IgD-negative memory B cell (primary cell): ENCODE measurements around the gene UNC45B. TPM values are rescaled to one million over a fixed set of nuclear protein-coding genes. Genes with fewer than 3 reads are reported as not detected.
A peak's percentile ranks its signal among the peaks of the same experiment; 100 is the strongest.
"Not testable (repeated sequence)": the region's sequence is repeated elsewhere in the genome, so short reads cannot be mapped to it uniquely, and the experiment has no call there.

Experiments used
- H3K27ac Mint-ChIP-seq, 3 donors: one replicate each; pipeline ENCODE4 v1.8.0; 2020 to 2022; ENCODE audit warnings: mild to moderate bottlenecking in 3 of 3, mixed read lengths in 3 of 3, moderate library complexity in 1 of 3
- H3K27me3 Mint-ChIP-seq: one replicate; pipeline ENCODE4 v1.8.0; 2021; ENCODE audit warnings: mixed read lengths
- H3K36me3 Mint-ChIP-seq: one replicate; pipeline ENCODE4 v1.8.0; 2020; ENCODE audit warnings: mild to moderate bottlenecking, mixed read lengths
- H3K4me1 Mint-ChIP-seq, 3 donors: one replicate each; pipeline ENCODE4 v1.8.0; 2020 to 2022; ENCODE audit warnings: mixed read lengths in 3 of 3, mild to moderate bottlenecking in 1 of 3
- H3K4me3 Mint-ChIP-seq, 4 donors: one replicate each; pipeline ENCODE4 v1.8.0; 2020 to 2022; ENCODE audit warnings: mild to moderate bottlenecking in 4 of 4, mixed read lengths in 4 of 4, moderate library complexity in 3 of 4
- H3K9me3 Mint-ChIP-seq, 3 donors: one replicate each; pipeline ENCODE4 v1.8.0; 2020 to 2021; ENCODE audit warnings: mixed read lengths in 3 of 3, mild to moderate bottlenecking in 1 of 3
- polyA plus RNA-seq: library from polyadenylated mRNA; unstranded; fragments of 300-500 nt; fragmentation: Illumina TruSeq; gene quantifications from one replicate; pipeline ENCODE4 v1.2.3, GENCODE V29; 2021

The UNC45B gene
- polyA plus RNA-seq, 1 donor from 2014 or later: not detected

DNA sequence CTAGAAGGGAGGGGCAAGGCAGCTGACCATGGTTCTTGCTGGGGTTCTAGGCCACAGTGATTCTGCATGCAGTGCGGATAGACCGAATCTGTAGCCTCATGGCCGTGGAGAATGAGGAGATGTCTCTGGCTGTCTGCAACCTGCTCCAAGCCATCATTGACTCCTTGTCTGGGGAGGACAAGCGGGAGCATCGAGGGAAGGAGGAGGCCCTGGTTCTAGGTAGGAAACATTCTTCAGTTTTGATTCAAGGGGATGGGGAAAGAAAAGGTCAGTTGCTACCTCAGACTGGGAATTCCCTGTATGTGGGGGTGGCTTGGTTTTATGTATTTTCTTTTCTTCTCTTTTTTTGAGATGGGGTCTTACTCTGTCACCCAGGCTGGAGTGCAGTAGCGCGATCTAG lies 7.6 kb downstream of the UNC45B start:
- no peaks in the 10 kb centered on the region for H3K9me3 Mint-ChIP-seq
- H3K27me3 Mint-ChIP-seq: peaks cover 12% of the 10 kb centered on the region
- no peak overlapping the region for H3K4me3 Mint-ChIP-seq
- H3K4me1 Mint-ChIP-seq: no peaks in the 10 kb centered on the region
- no peaks in the 10 kb centered on the region for H3K36me3 Mint-ChIP-seq
- H3K27ac Mint-ChIP-seq: no peak overlapping the region

DNA sequence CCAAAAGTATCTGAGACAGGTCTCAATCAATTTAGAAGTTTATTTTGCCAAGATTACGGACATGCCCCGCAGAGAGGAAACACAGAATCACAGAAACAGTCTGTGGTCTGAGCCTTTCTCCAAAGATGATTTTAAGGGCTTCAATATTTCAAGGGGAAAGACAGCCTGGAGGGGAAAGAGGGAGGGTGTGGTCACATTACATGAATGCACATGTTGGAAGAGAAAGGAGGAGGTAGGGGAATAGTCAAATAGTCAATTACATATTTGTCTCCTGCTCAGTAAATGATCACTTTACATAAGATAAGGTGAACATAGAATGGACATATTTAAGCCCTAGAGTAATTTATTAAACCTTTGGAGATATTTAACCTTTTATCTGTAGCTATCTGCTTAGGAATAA lies 12.3 kb downstream of the UNC45B start:
- H3K27ac Mint-ChIP-seq: no peak overlapping the region
- peaks cover 0 to 2% (median 0%) of the 10 kb centered on the region in 3 donors for H3K9me3 Mint-ChIP-seq
- H3K4me1 Mint-ChIP-seq: peaks cover 0 to 4% (median 0%) of the 10 kb centered on the region in 3 donors
- peaks cover 28% of the 10 kb centered on the region for H3K27me3 Mint-ChIP-seq
- no peak overlapping the region for H3K4me3 Mint-ChIP-seq
- H3K36me3 Mint-ChIP-seq: no peaks in the 10 kb centered on the region

DNA sequence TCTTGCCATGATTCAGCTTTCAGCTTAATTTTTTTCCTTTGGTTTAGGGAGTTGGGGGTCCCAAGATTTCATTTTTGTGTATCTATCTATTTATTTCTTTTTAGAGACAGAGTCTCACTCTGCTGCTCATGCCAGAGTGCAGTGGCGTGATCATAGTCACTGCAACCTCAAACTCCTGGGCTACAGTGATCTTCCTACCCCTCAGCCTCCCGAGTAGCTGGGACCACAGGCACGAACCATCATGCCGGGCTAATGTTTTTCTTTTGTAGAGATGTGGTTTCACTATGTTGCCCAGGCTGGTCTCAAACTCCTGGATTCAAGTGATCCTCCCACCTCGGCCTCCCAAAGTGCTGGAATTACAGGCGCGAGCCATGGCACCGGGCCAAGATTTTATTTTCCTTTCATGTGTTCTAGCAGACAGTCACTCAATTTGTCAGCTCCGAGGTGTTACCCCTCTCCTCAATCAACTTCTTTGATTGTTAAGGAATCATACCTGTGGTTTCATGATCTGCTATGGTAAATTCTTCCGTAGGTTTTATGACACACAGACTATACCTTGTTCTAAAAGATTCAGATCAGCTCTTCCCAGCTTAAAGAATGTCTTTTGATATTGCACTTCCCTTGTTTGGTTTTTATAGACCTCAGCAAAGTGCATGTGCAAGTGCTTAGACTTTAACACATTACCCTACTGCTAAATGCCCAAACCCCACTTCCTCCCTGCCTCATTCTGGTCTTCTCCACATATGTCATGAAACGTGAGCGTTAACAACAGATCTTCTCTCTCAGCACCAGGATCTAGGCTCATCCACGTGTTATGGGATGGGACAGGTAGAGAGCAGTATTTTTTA lies 13.0 kb downstream of the UNC45B start:
- no peaks in the 10 kb centered on the region for H3K36me3 Mint-ChIP-seq
- H3K27ac Mint-ChIP-seq: peak overlapping the region in 1 of 3 donors; percentile 36
- H3K4me1 Mint-ChIP-seq: peaks cover 0 to 4% (median 0%) of the 10 kb centered on the region in 3 donors
- H3K4me3 Mint-ChIP-seq: no peak overlapping the region
- peaks cover 0 to 2% (median 0%) of the 10 kb centered on the region in 3 donors for H3K9me3 Mint-ChIP-seq
- peaks cover 28% of the 10 kb centered on the region for H3K27me3 Mint-ChIP-seq

DNA sequence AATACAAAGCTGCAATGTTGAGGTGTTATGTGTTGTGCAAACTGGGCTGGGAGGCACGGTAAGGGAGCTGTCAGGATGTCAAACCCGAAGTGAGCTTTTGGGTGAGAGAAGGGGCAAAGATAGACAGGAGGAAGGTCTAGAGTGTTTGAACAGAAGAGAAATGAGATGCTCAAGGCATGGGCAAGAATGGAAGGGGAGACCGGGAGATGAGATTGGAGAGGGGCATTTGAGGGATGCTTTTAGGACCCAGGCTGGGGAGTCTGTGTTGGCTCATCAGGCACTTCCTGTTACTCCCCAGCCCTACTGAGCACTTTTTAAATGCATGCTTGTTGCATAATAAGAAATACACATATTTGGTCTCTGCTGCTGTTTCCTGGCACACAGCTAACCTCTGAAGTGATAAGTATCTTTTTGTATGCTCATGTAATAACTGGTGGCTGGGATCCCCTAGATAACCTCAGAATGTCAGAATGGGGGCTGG lies 13.7 kb downstream of the UNC45B start:
- H3K27me3 Mint-ChIP-seq: peaks cover 31% of the 10 kb centered on the region
- peaks cover 0 to 2% (median 0%) of the 10 kb centered on the region in 3 donors for H3K9me3 Mint-ChIP-seq
- H3K4me3 Mint-ChIP-seq: peak overlapping the region in 1 of 4 donors; percentile 13
- H3K36me3 Mint-ChIP-seq: no peaks in the 10 kb centered on the region
- peaks cover 0 to 4% (median 0%) of the 10 kb centered on the region in 3 donors for H3K4me1 Mint-ChIP-seq
- peak overlapping the region in 1 of 3 donors; percentile 36 for H3K27ac Mint-ChIP-seq

DNA sequence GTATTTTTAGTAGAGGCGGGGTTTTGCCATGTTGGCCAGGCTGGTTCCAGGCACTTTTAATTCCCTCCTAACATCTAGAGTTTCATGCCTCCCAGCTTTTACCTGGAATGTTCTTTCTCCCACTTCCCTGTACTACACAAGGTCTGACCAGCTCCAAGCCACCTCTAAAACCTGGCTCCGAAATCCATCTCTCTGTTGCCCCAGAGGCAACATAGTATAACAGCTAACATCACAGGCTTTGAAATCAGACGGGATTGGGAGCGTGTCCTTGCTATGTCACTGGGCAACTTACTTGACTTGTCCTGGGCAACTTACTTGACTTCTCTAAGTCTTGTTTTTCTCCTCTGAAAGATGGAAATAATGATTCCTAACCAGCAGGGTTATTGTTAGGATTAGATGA lies 15.1 kb downstream of the UNC45B start:
- Mint-ChIP-seq H3K9me3 (peaks cover 0 to 2% (median 0%) of the 10 kb centered on the region in 3 donors), H3K4me1 (peaks cover 0 to 4% (median 0%) of the 10 kb centered on the region in 3 donors), H3K27me3 (peaks cover 33% of the 10 kb centered on the region), H3K4me3 (no peak overlapping the region), H3K27ac (no peak overlapping the region), H3K36me3 (no peaks in the 10 kb centered on the region)

DNA sequence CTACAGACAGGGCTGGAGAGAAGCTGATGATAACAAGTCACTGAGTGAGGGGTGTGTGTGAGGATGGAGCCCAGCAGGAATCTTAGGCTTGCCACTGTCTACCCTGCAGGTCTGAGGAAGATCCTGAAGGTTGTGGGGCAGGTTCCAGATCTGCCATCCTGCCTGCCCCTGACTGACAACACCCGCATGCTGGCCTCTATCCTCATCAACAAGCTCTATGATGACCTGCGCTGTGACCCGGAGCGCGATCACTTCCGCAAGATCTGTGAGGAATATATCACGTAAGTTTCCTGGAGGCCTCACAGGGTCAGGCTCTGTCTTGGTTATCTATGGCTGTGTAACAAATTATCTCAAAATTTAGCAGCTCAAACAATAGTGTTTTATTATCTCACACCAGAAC lies 16.3 kb downstream of the UNC45B start:
- Mint-ChIP-seq H3K4me1 (peaks cover 0 to 4% (median 0%) of the 10 kb centered on the region in 3 donors), H3K27ac (no peak overlapping the region)

DNA sequence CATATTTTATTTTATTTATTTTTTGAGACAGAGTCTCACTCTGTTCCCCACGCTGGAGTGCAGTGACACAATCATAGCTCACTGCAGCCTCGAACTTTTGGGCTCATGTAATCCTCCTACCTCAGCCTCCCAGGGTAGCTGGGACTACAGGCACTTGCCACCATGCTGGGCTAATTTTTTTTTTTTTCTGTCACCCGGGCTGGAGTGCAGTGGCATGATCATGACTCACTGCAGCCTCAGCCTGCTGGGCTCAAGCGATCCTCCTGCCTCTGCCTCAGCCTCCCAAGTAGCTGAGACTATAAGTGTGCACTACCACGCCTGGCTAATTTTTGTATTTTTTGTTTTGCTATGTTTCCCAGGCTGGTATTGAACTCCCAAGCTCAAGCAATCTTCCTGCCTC lies 17.1 kb downstream of the UNC45B start:
- H3K4me3 Mint-ChIP-seq: no peak overlapping the region
- H3K27me3 Mint-ChIP-seq: peaks cover 30% of the 10 kb centered on the region
- peaks cover 0 to 2% (median 0%) of the 10 kb centered on the region in 3 donors for H3K9me3 Mint-ChIP-seq
- peaks cover 0 to 4% (median 0%) of the 10 kb centered on the region in 3 donors for H3K4me1 Mint-ChIP-seq
- no peaks in the 10 kb centered on the region for H3K36me3 Mint-ChIP-seq
- no peak overlapping the region for H3K27ac Mint-ChIP-seq

More for the DNA sequence above, 16.3 kb downstream of the UNC45B start:
- H3K27me3 Mint-ChIP-seq: peaks cover 28% of the 10 kb centered on the region
- H3K4me3 Mint-ChIP-seq: no peak overlapping the region
- peaks cover 0 to 2% (median 0%) of the 10 kb centered on the region in 3 donors for H3K9me3 Mint-ChIP-seq
- no peaks in the 10 kb centered on the region for H3K36me3 Mint-ChIP-seq

DNA sequence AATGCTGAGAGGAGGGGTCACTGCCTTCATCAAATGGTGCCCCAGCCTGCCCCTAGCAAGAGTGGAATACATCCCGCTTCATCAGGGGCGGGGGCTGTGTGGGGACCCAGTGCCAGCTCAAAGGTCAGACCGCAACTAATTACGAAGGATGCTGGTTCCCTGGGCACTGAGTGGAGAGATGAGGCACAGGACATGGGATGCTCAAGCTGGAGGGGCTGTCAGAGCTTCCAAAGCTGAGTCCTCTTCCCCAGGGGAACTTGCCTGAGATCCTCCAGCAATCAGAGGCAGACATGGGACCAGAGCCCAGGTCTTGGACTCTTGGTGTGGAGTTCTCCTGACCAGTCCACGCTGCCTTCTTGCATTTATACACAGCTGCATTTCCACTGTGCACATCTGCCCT lies 18.9 kb downstream of the UNC45B start:
- H3K27me3 Mint-ChIP-seq: peaks cover 25% of the 10 kb centered on the region
- no peak overlapping the region for H3K4me3 Mint-ChIP-seq
- peaks cover 0 to 2% (median 0%) of the 10 kb centered on the region in 3 donors for H3K4me1 Mint-ChIP-seq
- peaks cover 0 to 2% (median 0%) of the 10 kb centered on the region in 3 donors for H3K9me3 Mint-ChIP-seq
- H3K36me3 Mint-ChIP-seq: no peaks in the 10 kb centered on the region
- H3K27ac Mint-ChIP-seq: no peak overlapping the region

DNA sequence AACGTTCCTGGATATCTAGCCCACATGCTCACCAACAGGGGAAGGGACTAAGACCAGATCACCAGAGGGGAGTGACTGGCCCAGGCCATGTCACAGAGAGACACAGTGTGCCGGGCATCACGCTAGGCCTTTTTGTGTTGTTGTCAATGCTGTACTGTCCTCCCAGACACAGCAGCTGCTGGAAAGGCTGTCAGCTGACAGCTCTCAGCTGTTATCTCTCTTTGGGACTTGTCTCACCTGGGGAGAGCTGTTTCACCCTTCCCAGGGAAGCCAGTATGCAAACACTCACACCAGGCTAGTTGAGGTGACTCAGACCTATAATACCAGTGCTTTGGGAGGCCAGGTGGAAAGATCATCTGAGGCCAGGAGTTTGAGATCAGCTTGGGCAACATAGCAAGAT lies 19.4 kb downstream of the UNC45B start:
- Mint-ChIP-seq H3K27me3 (peaks cover 23% of the 10 kb centered on the region), H3K4me3 (no peak overlapping the region), H3K27ac (no peak overlapping the region), H3K36me3 (no peaks in the 10 kb centered on the region), H3K9me3 (peaks cover 0 to 2% (median 0%) of the 10 kb centered on the region in 3 donors), H3K4me1 (peaks cover 0 to 2% (median 0%) of the 10 kb centered on the region in 3 donors)

DNA sequence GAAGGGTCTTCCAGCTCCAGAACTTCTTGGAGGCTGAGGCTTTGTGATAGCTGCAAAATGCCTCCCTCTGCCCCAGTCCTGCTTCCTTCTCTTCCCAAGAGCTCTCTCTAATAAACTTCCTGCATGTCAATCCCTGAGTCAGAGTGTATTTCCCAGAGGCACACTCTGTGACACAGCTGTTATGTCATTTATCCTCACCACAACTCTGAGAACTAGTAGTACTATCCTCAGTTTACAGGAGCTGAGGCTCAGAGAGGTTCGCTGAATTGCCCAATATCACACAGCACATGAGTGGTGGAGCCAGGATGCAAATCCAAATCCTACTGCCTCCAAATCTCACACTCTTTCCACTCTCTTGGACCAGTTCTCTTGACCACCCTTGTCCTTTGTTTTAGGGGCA lies 20.0 kb downstream of the UNC45B start:
- peaks cover 20% of the 10 kb centered on the region for H3K27me3 Mint-ChIP-seq
- peaks cover 0 to 2% (median 0%) of the 10 kb centered on the region in 3 donors for H3K9me3 Mint-ChIP-seq
- H3K4me1 Mint-ChIP-seq: peaks cover 0 to 2% (median 0%) of the 10 kb centered on the region in 3 donors
- H3K36me3 Mint-ChIP-seq: no peaks in the 10 kb centered on the region
- no peak overlapping the region for H3K4me3 Mint-ChIP-seq
- peak overlapping the region in 1 of 3 donors; percentile 59 for H3K27ac Mint-ChIP-seq

DNA sequence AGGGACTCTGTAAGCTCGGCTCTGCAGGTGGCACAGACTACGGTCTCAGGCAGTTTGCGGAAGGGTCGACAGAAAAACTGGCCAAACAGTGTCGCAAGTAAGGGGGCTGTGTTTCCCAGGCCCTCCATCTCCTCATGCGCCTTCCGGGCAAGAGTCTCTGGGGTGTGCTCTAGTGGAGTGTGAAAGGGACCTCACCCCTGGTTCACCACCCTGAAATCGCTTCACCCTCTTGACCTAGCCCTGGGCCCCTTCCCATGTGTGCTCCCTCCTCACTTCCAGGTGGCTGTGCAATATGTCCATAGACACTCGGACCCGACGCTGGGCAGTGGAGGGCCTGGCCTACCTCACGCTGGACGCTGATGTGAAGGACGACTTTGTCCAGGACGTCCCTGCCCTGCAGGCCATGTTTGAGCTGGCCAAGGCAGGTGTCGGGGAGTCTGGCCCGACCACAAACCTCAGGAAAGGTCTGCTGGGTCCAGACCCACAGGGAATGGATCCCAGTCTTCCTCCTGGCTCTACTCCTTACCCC lies 22.3 kb downstream of the UNC45B start:
- H3K27me3 Mint-ChIP-seq: peaks cover 16% of the 10 kb centered on the region
- H3K9me3 Mint-ChIP-seq: no peaks in the 10 kb centered on the region
- H3K4me3 Mint-ChIP-seq: no peak overlapping the region
- no peak overlapping the region for H3K27ac Mint-ChIP-seq
- no peaks in the 10 kb centered on the region for H3K36me3 Mint-ChIP-seq
- peaks cover 0 to 2% (median 0%) of the 10 kb centered on the region in 3 donors for H3K4me1 Mint-ChIP-seq

DNA sequence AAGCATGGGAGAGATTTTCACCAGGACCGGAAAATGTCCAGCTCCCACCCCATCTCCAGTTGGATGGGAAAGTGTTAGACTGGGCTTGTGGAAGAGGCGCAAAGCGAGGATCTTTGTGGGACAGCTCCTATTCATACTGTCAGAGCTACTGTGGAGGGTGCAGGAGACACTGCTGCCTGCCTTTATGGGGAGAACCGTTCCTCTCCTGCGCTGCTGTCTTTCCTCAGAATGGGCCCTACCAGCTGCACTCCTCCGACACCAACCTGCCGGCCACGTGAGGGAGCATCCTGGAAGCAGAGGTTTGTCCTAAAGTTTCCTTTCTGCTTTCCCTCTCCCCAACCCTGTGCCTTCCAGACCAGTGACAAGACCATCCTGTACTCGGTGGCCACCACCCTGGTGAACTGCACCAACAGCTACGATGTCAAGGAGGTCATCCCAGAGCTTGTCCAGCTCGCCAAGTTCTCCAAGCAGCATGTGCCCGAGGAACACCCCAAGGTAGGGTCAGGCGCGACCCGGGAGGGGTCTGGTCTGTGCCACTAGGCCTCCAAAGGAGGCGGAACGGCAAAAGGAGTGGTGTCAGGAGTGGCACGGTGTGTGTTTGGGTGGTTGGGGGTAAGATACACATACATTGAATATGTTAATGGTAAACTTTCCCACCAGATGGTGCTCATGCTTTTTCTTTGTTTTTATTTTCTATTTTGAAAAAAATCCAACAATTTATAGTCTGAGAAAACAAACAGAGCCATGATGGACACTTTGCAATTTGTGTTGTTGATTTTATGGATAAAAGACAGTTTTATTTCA lies 23.6 kb downstream of the UNC45B start:
- peaks cover 15% of the 10 kb centered on the region for H3K27me3 Mint-ChIP-seq
- H3K36me3 Mint-ChIP-seq: no peaks in the 10 kb centered on the region
- H3K4me1 Mint-ChIP-seq: peaks cover 0 to 2% (median 0%) of the 10 kb centered on the region in 3 donors
- H3K9me3 Mint-ChIP-seq: no peaks in the 10 kb centered on the region
- H3K4me3 Mint-ChIP-seq: no peak overlapping the region
- H3K27ac Mint-ChIP-seq: no peak overlapping the region

DNA sequence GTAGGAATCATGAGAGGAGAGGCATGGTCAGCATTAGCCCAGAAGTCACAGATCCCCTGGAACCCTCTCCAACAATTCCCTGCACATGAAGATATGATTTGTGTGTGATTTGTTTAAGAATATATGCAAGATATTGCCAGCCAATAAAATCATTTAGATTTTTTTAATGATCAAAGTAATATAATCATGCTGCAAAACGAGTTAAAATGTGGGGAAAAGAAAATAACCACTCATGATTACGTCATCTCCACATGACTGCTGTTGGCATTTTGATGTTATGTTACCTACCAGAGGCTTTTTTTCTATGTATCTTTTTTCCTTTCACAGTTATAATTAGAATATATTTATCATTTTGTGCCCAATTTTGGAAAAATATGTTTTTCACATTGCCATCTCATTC lies 24.2 kb downstream of the UNC45B start:
- Mint-ChIP-seq H3K4me1 (peaks cover 0 to 2% (median 0%) of the 10 kb centered on the region in 3 donors), H3K36me3 (no peaks in the 10 kb centered on the region), H3K9me3 (no peaks in the 10 kb centered on the region), H3K4me3 (no peak overlapping the region), H3K27me3 (peaks cover 11% of the 10 kb centered on the region), H3K27ac (no peak overlapping the region)

DNA sequence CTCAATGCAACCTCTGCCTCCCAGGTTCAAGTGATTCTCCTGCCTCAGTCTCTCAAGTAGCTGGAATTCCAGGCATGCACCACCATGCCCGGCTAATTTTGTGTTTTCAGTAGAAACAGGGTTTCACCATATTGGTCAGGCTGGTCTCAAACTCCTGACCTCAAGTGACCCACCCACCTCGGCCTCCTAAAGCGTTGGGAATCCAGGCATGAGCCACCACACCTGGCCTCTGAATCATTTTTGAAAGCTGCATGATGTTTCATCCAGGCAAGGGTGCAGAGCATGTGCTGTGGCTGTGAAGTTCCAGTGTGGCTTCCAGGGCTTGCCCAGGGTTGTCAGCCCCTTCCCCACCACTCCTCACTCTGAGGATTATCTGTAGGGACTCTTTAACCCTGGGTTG lies 24.7 kb downstream of the UNC45B start:
- H3K27me3 Mint-ChIP-seq: peaks cover 11% of the 10 kb centered on the region
- not testable (repeated sequence) for H3K27ac Mint-ChIP-seq, H3K4me3 Mint-ChIP-seq, H3K9me3 Mint-ChIP-seq, H3K36me3 Mint-ChIP-seq, H3K4me1 Mint-ChIP-seq

DNA sequence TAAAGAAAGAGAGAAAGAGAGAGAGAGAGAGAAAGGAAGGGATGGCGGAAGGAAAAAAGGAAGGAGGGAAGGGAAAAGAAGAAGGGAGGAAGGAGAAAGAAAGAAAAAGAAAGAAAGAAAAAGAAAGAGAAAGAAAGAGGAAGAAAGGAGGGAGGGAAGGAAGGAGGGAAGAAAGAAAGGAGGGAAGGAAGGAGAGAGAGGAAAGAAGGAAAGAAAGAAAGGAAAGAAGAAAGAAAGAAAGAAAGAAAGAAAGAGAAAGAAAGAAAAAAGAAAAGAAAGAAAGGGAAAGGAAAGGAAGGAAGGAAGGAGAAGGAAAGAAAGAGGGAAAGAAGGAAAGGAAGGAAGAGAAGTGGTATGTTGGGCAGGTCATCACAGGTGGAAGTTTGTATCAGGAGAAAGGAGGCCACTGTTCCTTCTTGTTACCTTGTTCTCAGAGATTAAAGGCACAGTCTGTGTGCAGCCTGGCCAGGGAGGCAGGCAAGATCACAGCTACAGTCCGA lies 27.3 kb downstream of the UNC45B start:
- Mint-ChIP-seq H3K4me3 (no peak overlapping the region), H3K36me3 (no peaks in the 10 kb centered on the region), H3K27ac (no peak overlapping the region), H3K27me3 (peaks cover 5% of the 10 kb centered on the region), H3K4me1 (peaks cover 0 to 2% (median 0%) of the 10 kb centered on the region in 3 donors), H3K9me3 (no peaks in the 10 kb centered on the region)
